Dendritic cell treated with granulocyte-macrophage colony-stimulating factor and Interleukin-4, amounts not matched to agents 40 ng/mL and 50 ng/mL, for 4 days (primary cell): ENCODE data around the gene RUNX2.

Experiments used
- H3K27ac Mint-ChIP-seq: one replicate; pipeline ENCODE4 v1.8.0; 2022; ENCODE audit warnings: mild to moderate bottlenecking, mixed read lengths
- H3K27me3 Mint-ChIP-seq: one replicate; pipeline ENCODE4 v1.8.0; 2022; ENCODE audit warnings: mild to moderate bottlenecking, mixed read lengths
- H3K36me3 Mint-ChIP-seq: one replicate; pipeline ENCODE4 v1.8.0; 2022; ENCODE audit warnings: low read depth, mixed read lengths
- H3K4me1 Mint-ChIP-seq: one replicate; pipeline ENCODE4 v1.8.0; 2022; ENCODE audit warnings: low read depth, mixed read lengths
- H3K4me3 Mint-ChIP-seq: one replicate; pipeline ENCODE4 v1.8.0; 2022; ENCODE audit warnings: mild to moderate bottlenecking, moderate library complexity, mixed read lengths
- H3K9me3 Mint-ChIP-seq: one replicate; pipeline ENCODE4 v1.8.0; 2022; ENCODE audit warnings: mixed read lengths
- intact Hi-C: fragments of 100-400 bp; cut with micrococcal nuclease; formaldehyde crosslinking; loops from one replicate; pipeline ENCODE4 v1.15.0; 2022

Gene RUNX2

DNA sequence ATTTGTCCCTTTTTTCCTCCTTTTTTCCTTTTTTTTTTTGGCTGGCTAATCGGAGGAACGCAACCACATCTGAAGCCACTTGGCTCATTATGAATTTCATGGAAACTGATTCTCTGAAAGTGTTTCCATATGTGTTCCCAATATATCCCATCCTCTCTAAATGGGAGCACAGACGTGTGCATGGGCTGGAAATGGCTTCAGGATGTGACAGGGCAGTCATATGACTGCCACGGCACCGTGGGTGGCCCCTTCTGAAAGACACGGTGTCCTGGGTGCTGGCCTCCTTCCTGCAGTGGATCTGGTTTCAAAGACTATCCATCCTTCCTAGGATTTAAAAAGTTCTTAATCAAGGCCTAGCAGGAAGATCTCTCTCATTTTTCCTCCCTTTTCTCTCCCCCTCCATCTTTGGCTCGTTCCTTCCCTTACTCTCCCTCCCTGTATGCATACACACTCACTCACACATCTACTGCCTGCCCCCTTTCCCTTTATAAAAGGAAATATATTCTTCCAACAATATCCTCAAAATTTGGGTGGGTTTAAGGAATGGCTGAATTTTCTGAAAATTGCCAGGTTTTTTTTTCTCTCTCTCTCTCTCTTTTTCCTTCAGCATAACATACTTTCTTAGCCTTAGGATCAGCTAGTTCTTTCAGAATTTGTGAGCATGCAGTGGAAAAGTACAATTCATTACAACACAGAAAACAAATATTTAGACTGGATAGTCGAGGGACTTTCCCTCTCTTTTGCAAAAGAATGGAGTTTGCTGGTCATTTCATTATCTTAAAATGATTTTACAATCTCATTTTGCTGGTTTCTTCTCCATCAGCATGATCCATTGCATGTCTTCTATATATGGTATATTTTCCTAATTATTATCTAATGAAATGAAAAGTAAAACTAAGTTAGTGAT is 210.8 kb downstream of the RUNX2 start:
- Mint-ChIP-seq H3K4me1 (peaks cover 35% of the 10 kb centered on the region), H3K36me3 (peaks cover 51% of the 10 kb centered on the region), H3K27me3 (no peaks in the 10 kb centered on the region), H3K27ac (peak overlapping the region; percentile 5), H3K9me3 (no peaks in the 10 kb centered on the region), H3K4me3 (no peak overlapping the region)
- intact Hi-C loops, result no loop called here

DNA sequence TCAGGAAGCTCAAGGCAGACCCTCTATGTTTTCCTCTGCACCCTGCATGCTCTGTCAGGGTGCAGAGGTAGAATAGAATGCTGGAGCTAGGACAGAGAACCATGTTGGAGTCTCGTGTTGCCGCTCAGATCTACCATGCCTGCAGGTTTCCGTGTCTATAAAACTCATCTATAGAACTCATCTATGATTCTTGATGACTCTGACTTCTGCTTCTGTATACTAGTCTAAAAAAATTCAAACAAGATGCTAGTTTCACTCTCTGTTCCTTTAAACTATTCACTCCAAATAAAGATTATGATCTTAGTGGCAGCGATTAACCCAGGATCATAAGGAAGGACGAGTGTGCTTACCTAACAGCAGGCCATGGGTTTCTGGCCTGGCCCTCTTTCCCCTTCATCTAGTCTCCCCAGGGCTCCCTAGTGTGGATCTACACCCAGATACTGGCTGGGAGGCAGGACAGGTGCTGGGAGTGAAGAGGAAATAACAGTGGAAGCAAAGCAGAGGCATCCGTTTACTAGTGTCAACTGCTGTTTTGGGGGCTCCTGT is 212.3 kb downstream of the RUNX2 start:
- intact Hi-C loops, result no loop called here
- H3K36me3 Mint-ChIP-seq, result peaks cover 38% of the 10 kb centered on the region
- peak overlapping the region; percentile 62 for H3K27ac Mint-ChIP-seq
- H3K27me3 Mint-ChIP-seq, result no peaks in the 10 kb centered on the region
- H3K4me1 Mint-ChIP-seq, result peaks cover 34% of the 10 kb centered on the region
- H3K4me3 Mint-ChIP-seq, result peak overlapping the region; percentile 13
- H3K9me3 Mint-ChIP-seq, result no peaks in the 10 kb centered on the region

DNA sequence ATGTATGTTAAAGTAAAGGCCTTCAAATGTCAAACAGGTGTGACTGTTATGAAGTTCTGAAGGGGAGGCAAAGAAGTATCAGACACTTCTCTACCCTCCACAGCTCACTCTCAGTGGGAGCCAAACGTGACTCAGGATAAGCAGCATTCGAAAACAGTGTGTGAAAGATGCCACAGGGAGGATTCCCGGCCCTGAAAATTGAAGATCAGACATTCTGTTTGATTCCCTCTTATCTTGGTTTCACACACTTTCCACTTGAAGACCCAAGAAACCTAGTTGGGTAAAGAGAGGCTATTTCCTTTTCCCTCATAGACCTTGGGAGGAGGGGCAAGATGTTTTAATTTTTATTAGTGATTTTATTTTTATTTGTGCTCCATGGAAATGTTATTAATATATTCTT is 213.8 kb downstream of the RUNX2 start:
- Mint-ChIP-seq H3K27ac (no peak overlapping the region), H3K27me3 (no peaks in the 10 kb centered on the region), H3K9me3 (no peaks in the 10 kb centered on the region), H3K4me1 (peaks cover 27% of the 10 kb centered on the region), H3K36me3 (peaks cover 32% of the 10 kb centered on the region), H3K4me3 (no peak overlapping the region)
- intact Hi-C loops, result no loop called here

DNA sequence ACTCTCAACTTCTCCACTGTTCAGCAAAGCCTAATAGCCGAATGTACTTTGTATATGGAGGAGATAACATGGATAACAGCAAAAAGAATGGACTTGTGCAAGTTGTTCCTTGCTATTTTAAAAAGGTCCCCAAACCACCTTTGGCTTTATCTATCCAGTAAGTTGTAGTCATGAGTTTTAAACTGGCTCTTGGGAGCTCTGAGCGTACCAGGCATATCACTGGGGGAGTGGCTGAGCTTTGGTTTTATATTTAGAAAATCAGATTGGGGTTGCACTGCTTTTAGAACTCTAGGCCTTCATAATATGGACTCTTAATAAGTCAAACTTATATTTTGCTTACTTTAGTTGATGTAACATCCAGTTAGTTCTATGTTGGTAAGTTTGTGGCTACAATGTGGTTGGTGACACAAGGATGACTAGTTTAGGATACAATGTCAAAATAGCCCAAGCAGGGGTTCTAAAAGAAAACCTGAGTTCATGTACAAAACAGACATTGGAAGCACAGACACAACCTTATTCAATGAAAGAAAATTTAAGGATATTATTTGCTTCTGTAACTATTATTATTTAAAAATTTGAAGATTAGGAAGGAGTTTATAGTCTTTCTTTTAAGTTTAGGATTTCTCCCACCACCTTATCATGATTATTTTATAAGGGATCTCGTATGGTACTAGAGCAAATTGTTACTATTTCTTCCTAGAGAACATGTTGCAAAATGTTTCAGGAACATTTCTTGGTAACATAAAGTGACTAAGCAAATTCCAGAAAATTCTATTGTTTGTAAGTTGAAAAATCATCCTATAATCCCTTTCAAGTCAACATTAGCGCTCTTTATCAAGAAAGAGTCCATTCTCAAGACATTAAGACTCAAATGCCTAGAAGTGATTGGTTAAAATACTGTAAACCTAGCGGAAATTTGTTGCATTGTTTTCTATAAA is 215.4 kb downstream of the RUNX2 start:
- Mint-ChIP-seq H3K27me3 (no peaks in the 10 kb centered on the region), H3K4me1 (peaks cover 25% of the 10 kb centered on the region), H3K27ac (no peak overlapping the region), H3K4me3 (no peak overlapping the region), H3K9me3 (no peaks in the 10 kb centered on the region), H3K36me3 (peaks cover 39% of the 10 kb centered on the region)
- intact Hi-C loops, result no loop called here

DNA sequence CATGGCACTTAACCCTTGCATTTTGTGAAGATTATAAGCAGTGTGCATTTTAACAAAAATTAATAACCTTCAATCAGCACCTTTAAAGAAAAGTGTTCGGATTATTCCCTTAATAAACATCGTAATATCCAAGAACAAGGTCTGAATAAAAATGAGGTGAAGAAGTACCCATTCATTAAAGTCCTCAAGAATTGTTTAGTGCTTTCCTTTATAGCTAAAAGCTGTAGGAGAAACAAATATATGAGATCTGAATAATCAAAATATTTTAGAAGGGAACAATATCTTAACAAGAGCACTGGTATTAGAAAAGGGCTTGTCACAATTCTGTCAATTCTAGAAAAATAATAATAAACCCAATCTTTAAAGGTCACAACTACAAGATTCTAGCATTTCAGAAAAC is 217.3 kb downstream of the RUNX2 start:
- H3K27ac Mint-ChIP-seq, result no peak overlapping the region
- peaks cover 31% of the 10 kb centered on the region for H3K36me3 Mint-ChIP-seq
- H3K27me3 Mint-ChIP-seq, result no peaks in the 10 kb centered on the region
- H3K9me3 Mint-ChIP-seq, result no peaks in the 10 kb centered on the region
- no peak overlapping the region for H3K4me3 Mint-ChIP-seq
- H3K4me1 Mint-ChIP-seq, result peaks cover 8% of the 10 kb centered on the region
- intact Hi-C loops, result no loop called here

DNA sequence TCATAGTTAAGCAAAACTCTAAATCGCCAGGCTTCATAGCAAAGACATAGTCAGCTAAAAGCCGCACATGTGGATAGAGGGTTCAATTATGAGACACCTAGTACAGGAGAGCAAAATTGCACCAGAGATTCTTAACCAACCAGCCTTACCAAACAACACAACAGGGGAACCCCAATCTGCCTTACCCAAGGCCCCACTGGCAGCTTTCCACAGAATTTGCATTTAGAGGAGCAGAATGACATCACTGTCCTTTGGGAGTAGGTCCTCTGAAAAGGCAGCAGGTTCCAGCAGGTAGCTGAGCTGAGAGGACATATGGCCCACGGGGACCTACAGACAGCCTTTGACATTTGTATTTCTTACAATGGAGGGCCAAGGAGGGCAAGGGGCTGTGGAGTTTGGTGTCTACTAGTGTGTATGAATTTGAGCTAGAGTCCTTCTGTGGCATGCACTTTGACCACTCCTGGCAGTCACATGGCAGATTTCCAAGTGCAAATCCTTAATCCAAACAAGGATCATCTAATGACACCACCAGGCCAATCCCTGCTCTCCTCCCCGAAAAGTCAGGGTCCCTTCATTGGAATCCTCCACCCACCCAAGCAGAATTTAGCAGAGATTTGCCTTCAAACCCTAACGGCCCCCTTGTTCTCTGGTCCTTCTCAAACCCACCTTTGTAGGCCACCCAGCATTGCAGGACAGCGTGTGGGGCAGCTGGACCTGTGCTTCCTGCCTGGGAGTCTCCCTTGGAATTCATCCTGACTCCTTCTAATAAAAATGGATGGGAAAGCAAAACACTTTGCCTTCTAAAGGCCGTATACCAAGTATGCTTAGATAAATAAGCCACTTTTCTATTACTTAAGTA is 220.8 kb downstream of the RUNX2 start:
- Mint-ChIP-seq H3K36me3 (peaks cover 18% of the 10 kb centered on the region), H3K4me3 (no peak overlapping the region), H3K4me1 (no peaks in the 10 kb centered on the region), H3K9me3 (no peaks in the 10 kb centered on the region), H3K27me3 (no peaks in the 10 kb centered on the region), H3K27ac (no peak overlapping the region)
- intact Hi-C loops, result no loop called here

DNA sequence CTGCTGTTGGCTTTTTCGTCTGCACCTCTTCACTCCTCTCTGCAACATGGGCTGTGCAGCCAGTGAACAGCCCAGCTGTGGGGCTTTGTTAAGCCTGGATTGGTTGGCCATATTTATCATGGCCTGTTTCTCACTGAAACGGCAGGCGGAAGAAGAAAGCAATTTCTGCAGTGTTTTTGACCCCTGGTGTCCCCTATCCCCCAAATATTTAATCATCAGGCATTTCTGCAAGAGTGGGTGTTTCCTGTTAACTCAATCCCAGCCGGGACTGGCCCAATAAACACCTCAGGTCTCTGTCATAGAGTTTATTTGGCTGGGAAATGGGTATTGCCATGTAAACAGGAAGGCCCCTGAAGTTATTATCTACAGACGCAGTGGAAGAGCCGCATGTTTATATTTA is 224.4 kb downstream of the RUNX2 start:
- Mint-ChIP-seq H3K27me3 (no peaks in the 10 kb centered on the region), H3K9me3 (no peaks in the 10 kb centered on the region), H3K4me1 (no peaks in the 10 kb centered on the region), H3K27ac (no peak overlapping the region), H3K36me3 (peaks cover 6% of the 10 kb centered on the region), H3K4me3 (no peak overlapping the region)
- intact Hi-C loops, result no loop called here

DNA sequence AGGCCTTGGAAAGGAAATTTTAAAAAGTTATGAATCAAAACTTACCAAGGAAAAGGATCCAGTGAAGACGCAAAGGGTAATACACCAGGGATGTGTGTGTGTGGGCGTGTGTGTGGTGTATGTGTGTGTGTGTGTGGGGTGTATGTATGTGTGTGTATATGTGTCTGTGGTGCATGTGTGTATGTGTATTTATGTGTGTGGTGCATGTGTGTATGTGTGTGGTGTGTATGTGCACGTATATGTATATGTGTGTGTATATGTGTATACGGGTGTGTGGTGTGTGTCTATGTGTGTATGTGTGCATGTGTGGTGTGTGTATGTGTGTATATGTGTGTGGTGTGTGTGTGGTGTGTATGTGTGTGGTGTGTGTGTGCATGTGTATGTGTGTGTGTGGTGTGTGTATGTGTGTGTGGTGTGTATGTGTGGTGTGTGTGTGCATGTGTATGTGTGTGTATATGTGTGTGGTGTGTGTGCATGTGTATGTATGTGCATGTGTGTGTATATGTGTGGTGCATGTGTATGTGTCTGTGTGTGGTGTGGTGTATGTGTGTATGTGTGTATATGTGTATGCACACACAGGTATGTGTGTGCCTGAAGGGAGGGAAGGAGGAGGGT is 225.7 kb downstream of the RUNX2 start:
- no peak overlapping the region for H3K27ac Mint-ChIP-seq

DNA sequence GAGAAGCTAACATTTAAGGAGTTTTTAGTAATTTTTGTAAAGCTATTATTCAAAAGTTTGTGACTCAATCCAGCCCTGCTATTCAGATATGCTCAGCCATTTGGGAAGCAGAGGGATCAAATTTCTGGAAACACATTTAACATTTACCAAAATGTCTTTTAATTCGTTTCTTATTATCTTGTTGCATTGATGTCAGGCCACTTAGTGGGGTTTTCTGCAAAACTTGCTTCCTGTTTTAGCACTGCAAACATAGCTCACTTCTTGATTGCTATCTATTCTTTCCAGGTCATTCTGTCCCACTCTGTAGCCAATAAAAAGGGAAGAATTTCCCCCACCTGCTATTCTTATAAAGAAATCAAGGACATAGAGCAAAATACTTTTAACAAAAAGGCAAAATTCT is 226.5 kb downstream of the RUNX2 start:
- Mint-ChIP-seq H3K4me1 (no peaks in the 10 kb centered on the region), H3K27ac (no peak overlapping the region), H3K9me3 (no peaks in the 10 kb centered on the region), H3K36me3 (no peaks in the 10 kb centered on the region), H3K4me3 (no peak overlapping the region), H3K27me3 (no peaks in the 10 kb centered on the region)
- intact Hi-C loops, result no loop called here

More for the DNA sequence above, 225.7 kb downstream of the RUNX2 start:
- Mint-ChIP-seq H3K36me3 (no peaks in the 10 kb centered on the region), H3K4me3 (no peak overlapping the region), H3K27me3 (no peaks in the 10 kb centered on the region), H3K4me1 (no peaks in the 10 kb centered on the region), H3K9me3 (no peaks in the 10 kb centered on the region)
- intact Hi-C loops, result no loop called here

DNA sequence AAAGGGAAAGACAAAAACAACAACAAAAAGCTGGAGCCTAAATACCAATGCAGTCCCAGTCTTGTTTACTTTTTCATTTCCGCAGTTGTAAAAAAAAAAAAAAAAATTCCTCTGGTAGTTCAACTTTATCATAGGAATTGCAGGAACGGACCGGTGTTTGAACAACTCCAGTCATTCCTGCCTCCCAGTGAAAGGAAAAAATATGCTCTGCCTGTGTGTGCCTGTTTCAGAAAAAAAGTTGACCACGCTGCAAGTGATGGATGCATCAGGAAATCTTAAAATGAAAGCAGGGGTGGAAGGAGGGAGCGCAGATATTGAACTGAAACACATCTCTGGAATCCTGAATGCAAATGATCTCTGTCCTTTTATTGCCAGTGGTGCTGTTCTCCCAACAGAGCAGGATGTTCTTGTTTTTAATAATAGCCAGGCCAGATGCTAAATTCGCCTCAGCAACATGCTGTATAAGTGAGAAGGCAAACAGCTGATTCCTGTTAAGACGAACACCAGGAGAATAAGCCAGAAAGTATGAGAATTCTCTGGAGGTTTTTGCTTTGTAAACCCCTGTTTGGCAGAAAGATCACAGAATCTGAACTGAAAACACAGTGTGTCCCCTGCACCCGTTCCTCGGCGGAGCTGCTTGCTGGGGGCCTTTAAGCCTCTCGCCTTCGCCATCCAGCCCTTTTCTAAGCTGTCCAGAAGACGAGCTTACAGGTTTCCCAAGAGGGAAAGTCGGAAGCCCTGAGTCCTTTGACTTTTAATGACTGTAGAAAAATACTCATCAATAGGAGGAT is 228.0 kb downstream of the RUNX2 start:
- H3K36me3 Mint-ChIP-seq, result no peaks in the 10 kb centered on the region
- no peaks in the 10 kb centered on the region for H3K4me1 Mint-ChIP-seq
- H3K9me3 Mint-ChIP-seq, result no peaks in the 10 kb centered on the region
- H3K27me3 Mint-ChIP-seq, result no peaks in the 10 kb centered on the region
- H3K27ac Mint-ChIP-seq, result no peak overlapping the region
- H3K4me3 Mint-ChIP-seq, result no peak overlapping the region
- intact Hi-C loops, result no loop called here

DNA sequence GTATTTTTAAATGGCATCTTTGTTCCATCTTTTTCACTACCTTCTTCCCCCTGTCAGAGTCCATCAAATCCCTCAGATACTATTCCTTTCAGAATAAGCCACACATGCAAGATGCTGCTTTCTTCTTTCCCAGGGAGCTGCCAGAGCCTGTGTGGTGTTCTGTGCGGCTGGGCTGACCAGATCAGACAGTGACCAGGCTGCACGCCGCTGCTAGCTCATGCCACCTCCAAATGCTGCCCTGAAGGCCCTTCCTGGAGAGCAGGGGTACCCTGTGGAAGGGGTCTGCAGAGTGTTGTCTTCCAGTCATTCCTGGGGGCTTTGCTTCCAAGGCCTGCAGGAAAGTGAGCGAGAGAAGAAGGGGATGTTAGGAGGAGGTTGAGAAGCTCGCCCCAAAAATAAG is 228.7 kb downstream of the RUNX2 start:
- no peaks in the 10 kb centered on the region for H3K9me3 Mint-ChIP-seq
- H3K27me3 Mint-ChIP-seq, result no peaks in the 10 kb centered on the region
- intact Hi-C loops, result no loop called here
- H3K36me3 Mint-ChIP-seq, result no peaks in the 10 kb centered on the region
- H3K4me3 Mint-ChIP-seq, result no peak overlapping the region
- H3K27ac Mint-ChIP-seq, result no peak overlapping the region
- no peaks in the 10 kb centered on the region for H3K4me1 Mint-ChIP-seq

DNA sequence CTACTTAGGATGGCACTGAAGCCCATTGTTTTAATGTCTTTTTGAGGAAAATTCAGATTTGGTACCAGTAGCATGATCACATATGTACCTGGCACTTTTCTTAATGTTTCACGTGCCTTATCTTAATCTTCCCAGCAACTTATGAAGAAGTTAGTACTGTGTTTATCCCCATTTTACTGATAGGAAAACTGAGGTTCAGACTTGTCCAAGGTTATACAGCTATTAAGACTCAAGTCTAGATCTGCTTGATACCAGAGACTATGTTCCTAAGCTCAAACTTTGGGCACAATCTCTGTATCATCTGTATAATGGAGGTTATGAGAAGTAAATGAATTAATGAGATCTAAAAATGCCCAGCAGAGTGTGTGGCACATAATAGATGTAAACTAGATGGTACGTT is 229.3 kb downstream of the RUNX2 start:
- Mint-ChIP-seq H3K27ac (no peak overlapping the region), H3K27me3 (no peaks in the 10 kb centered on the region), H3K4me1 (no peaks in the 10 kb centered on the region), H3K4me3 (no peak overlapping the region), H3K36me3 (no peaks in the 10 kb centered on the region), H3K9me3 (no peaks in the 10 kb centered on the region)
- intact Hi-C loops, result no loop called here
